Trophoblast cell (in vitro differentiated cells and primary cell): ENCODE data around the gene IL1RL2.

Source experiments
- DNase-seq, 2 donors: peaks; one replicate each; pipeline ENCODE4 v3.0.0-alpha.2; 2016
- H2AFZ ChIP-seq: 2 replicates; pipeline ENCODE4 v1.6.1; 2013; ENCODE audit warnings: low read length, moderate library complexity, mild to moderate bottlenecking; ENCODE audit not compliant: insufficient read depth, poor library complexity
- H2AK5ac ChIP-seq: 2 replicates; pipeline ENCODE4 v1.6.1; 2013; ENCODE audit warnings: mild to moderate bottlenecking, low read length
- H2BK120ac ChIP-seq: 2 replicates; pipeline ENCODE4 v1.6.1; 2013; ENCODE audit warnings: low read length, mild to moderate bottlenecking, moderate library complexity; ENCODE audit not compliant: insufficient read depth, poor library complexity
- H2BK12ac ChIP-seq: 2 replicates; pipeline ENCODE4 v1.6.1; 2013; ENCODE audit warnings: mild to moderate bottlenecking, low read length, moderate library complexity
- H2BK5ac ChIP-seq: 2 replicates; pipeline ENCODE4 v1.6.1; 2013; ENCODE audit warnings: low read length, low read depth, moderate library complexity, mild to moderate bottlenecking; ENCODE audit not compliant: poor library complexity
- H3K14ac ChIP-seq: 2 replicates; pipeline ENCODE4 v1.6.1; 2013; ENCODE audit warnings: mild to moderate bottlenecking, low read length
- H3K18ac ChIP-seq: 2 replicates; pipeline ENCODE4 v1.6.1; 2013; ENCODE audit warnings: mild to moderate bottlenecking, low read length
- H3K23ac ChIP-seq: 2 replicates; pipeline ENCODE4 v1.6.1; 2013; ENCODE audit warnings: low read length
- H3K27ac ChIP-seq: 2 replicates; pipeline ENCODE4 v1.5.1; 2013; ENCODE audit warnings: low read depth, mild to moderate bottlenecking, inconsistent platforms, low read length, moderate library complexity
- H3K27me3 ChIP-seq: 2 replicates; pipeline ENCODE4 v1.6.1; 2013; ENCODE audit warnings: inconsistent platforms, mild to moderate bottlenecking, low read length, moderate library complexity; ENCODE audit not compliant: insufficient read depth
- H3K36me3 ChIP-seq, 2 experiments: 1 replicate in 1 of 2; 2 replicates in 1 of 2; pipeline ENCODE4 v1.6.1; 2013; ENCODE audit warnings: low read length in 2 of 2, mild to moderate bottlenecking in 2 of 2, moderate library complexity in 1 of 2; ENCODE audit not compliant: insufficient read depth in 2 of 2, control insufficient read depth in 1 of 2
- H3K4ac ChIP-seq: 2 replicates; pipeline ENCODE4 v1.6.1; 2013; ENCODE audit warnings: low read depth, mild to moderate bottlenecking, low read length, moderate library complexity
- H3K4me1 ChIP-seq, 2 experiments: 1 replicate in 1 of 2; 2 replicates in 1 of 2; pipeline ENCODE4 v1.6.1; 2013; ENCODE audit warnings: low read length in 2 of 2, mild to moderate bottlenecking in 2 of 2, moderate library complexity in 1 of 2; ENCODE audit not compliant: insufficient read depth in 2 of 2, control insufficient read depth in 1 of 2
- H3K4me2 ChIP-seq: 2 replicates; pipeline ENCODE4 v1.6.1; 2013; ENCODE audit warnings: inconsistent platforms, mild to moderate bottlenecking, low read length, moderate library complexity
- H3K4me3 ChIP-seq: 2 replicates; pipeline ENCODE4 v1.5.1; 2013; ENCODE audit warnings: mild to moderate bottlenecking, low read depth, low read length, inconsistent platforms
- H3K79me1 ChIP-seq: one replicate; pipeline ENCODE4 v1.6.1; 2013; ENCODE audit warnings: low read length
- H3K79me2 ChIP-seq: 2 replicates; pipeline ENCODE4 v1.6.1; 2013; ENCODE audit warnings: low read length, mild to moderate bottlenecking; ENCODE audit not compliant: control insufficient read depth, insufficient read depth, poor library complexity
- H3K9ac ChIP-seq: 2 replicates; pipeline ENCODE4 v1.6.1; 2013; ENCODE audit warnings: mild to moderate bottlenecking, low read length
- H3K9me3 ChIP-seq: 2 replicates; pipeline ENCODE4 v1.6.1; 2013; ENCODE audit warnings: low read depth, mild to moderate bottlenecking, control low read depth, inconsistent platforms, low read length; ENCODE audit not compliant: insufficient read depth
- H4K12ac ChIP-seq: 2 replicates; pipeline ENCODE4 v1.6.1; 2013; ENCODE audit warnings: low read depth, mild to moderate bottlenecking, low read length, moderate library complexity
- H4K8ac ChIP-seq: 2 replicates; pipeline ENCODE4 v1.6.1; 2013; ENCODE audit warnings: low read depth, mild to moderate bottlenecking, low read length, moderate library complexity
- H4K91ac ChIP-seq: one replicate; pipeline ENCODE4 v1.6.1; 2013; ENCODE audit warnings: low read depth, mild to moderate bottlenecking, low read length, moderate library complexity
- WGBS: extraction: QIAGEN DNeasy Blood & Tissue Kit; methylation state at CpG from one replicate; pipeline ENCODE4 v1.1.7; 2013; ENCODE audit warnings: missing lambda C conversion rate; ENCODE audit not compliant: insufficient read length, insufficient coverage; ENCODE audit errors: extremely low coverage; 5-methylcytosine and 5-hydroxymethylcytosine counted together

IL1RL2 gene

DNA sequence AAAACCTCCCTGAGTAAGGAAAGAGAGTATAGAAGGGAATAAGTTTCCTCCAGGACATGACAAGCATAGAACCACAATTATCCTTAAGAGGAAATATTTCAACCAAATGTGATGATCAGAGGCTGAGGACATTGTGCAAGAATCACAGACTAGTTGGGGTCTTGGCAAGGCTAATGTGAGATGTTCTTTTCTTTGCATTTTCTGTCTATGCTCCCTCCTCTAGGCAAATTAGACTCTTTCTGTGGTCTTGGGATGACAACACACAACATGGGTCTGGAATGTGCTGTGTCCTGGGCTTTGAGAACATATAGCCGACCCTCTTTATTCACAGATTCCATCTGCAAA, 92.5 kb downstream of the IL1RL2 start:
- DNase-seq = no peak
- Histone ChIP-seq H3K9me3 (no peaks in the 10 kb centered on the region), H3K4me3 (no peak overlapping the region), H3K79me1 (no peaks in the 10 kb centered on the region), H3K23ac (no peak overlapping the region), H4K91ac (no peak overlapping the region), H3K27ac (no peak overlapping the region), H3K4me1 (peaks cover 0 to 2% of the 10 kb centered on the region in 2 experiments), H4K8ac (no peak overlapping the region), H3K14ac (no peak overlapping the region), H4K12ac (no peak overlapping the region), H2BK5ac (no peak overlapping the region), H2BK120ac (no peak overlapping the region), H3K27me3 (no peaks in the 10 kb centered on the region), H3K79me2 (no peaks in the 10 kb centered on the region), H3K9ac (no peak overlapping the region), H2AFZ (no peak overlapping the region), H3K4me2 (no peak overlapping the region), H3K18ac (no peak overlapping the region), H3K36me3 (no peaks in the 10 kb centered on the region), H2AK5ac (no peak overlapping the region), H2BK12ac (no peak overlapping the region), H3K4ac (no peak overlapping the region)
- no CpG with 5 or more reads among the region's 1 CpG for WGBS

DNA sequence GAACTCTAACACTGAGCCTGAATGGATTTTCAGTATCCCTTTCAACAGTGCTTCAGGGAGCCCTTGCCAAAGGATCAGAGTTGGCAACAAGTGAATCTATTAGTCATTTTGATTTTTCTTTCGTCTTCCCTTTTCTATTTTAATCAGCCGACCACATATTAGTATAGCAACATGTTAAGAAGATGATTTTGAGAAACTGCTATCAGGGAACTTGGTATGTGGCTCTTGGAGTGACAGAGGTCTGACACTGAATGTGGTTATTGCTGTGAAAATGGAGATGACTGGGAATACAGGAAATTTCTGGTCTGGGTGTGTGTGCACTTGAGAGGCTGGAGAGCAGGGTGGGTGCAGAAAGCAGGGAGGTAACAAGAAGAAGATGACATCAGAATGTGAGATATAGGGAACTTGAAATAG, 95.9 kb downstream of the IL1RL2 start:
- H4K12ac ChIP-seq = no peak overlapping the region
- no peak overlapping the region for H3K4me3 ChIP-seq
- H3K27ac ChIP-seq = no peak overlapping the region
- no peaks in the 10 kb centered on the region for H3K9me3 ChIP-seq
- H3K18ac ChIP-seq = no peak overlapping the region
- no CpG with 5 or more reads among the region's 2 CpGs for WGBS
- H3K9ac ChIP-seq = no peak overlapping the region
- no peak overlapping the region for H2AK5ac ChIP-seq
- H4K91ac ChIP-seq = no peak overlapping the region
- peaks cover 0 to 3% of the 10 kb centered on the region in 2 experiments for H3K4me1 ChIP-seq
- H3K27me3 ChIP-seq = no peaks in the 10 kb centered on the region
- H3K36me3 ChIP-seq = no peaks in the 10 kb centered on the region
- DNase-seq = no peak
- H3K79me2 ChIP-seq = no peaks in the 10 kb centered on the region
- no peak overlapping the region for H2BK120ac ChIP-seq
- no peak overlapping the region for H3K23ac ChIP-seq
- H2BK12ac ChIP-seq = no peak overlapping the region
- no peak overlapping the region for H3K4me2 ChIP-seq
- no peak overlapping the region for H3K14ac ChIP-seq
- H2AFZ ChIP-seq = no peak overlapping the region
- H3K4ac ChIP-seq = no peak overlapping the region
- no peaks in the 10 kb centered on the region for H3K79me1 ChIP-seq
- H4K8ac ChIP-seq = no peak overlapping the region
- H2BK5ac ChIP-seq = no peak overlapping the region

DNA sequence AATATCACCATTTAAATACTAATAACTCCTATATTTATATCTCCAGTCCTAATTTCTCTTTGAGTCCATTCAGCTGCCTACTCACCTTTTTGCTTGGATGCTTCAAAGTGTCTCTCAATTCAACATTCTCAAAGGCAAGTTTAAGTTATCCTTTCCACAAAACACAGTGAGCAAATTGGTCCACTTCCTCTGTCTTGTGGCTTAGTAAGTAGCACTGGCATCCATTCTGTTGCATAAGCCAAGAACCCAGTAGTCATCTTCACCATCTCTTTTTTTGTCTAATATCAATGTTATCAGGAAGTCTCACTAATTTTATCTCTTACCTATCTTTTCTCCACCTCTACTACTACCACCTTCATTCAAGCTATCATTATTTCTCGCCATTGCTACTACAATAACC, 97.2 kb downstream of the IL1RL2 start:
- Histone ChIP-seq H3K79me2 (no peaks in the 10 kb centered on the region), H3K27ac (no peak overlapping the region), H3K14ac (no peak overlapping the region), H2AK5ac (no peak overlapping the region), H4K91ac (no peak overlapping the region), H3K18ac (no peak overlapping the region), H3K23ac (no peak overlapping the region), H3K4ac (no peak overlapping the region), H2BK5ac (no peak overlapping the region), H3K79me1 (no peaks in the 10 kb centered on the region), H3K27me3 (no peaks in the 10 kb centered on the region), H3K4me1 (peaks cover 0 to 2% of the 10 kb centered on the region in 2 experiments), H2AFZ (no peak overlapping the region), H2BK12ac (no peak overlapping the region), H3K4me3 (no peak overlapping the region), H4K12ac (no peak overlapping the region), H3K36me3 (no peaks in the 10 kb centered on the region), H4K8ac (no peak overlapping the region), H3K9me3 (no peaks in the 10 kb centered on the region), H2BK120ac (no peak overlapping the region), H3K4me2 (no peak overlapping the region), H3K9ac (no peak overlapping the region)
- DNase-seq = no peak
- 86% methylated on average over 1 of the region's 1 CpG for WGBS

DNA sequence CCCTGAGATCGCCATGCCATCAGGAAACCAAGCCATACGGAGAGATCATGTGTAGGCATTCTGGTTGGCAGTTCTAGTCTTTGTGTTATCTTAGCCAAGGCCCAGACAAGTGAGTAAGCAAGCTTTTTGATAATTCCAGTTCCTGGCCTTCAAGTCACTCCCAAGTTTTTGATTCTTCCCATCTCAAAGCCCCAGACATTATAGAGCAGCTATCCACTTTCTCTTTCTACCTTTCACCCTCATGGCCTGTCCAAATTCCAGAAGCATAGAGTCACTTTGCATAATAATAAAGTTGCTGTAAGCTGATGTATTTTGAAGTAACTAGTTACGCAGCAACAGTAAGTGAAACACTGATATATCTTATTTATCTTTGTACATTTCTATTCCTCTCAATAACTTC, 97.8 kb downstream of the IL1RL2 start:
- no peak overlapping the region for H4K91ac ChIP-seq
- no peak overlapping the region for H4K8ac ChIP-seq
- H3K18ac ChIP-seq = no peak overlapping the region
- H3K36me3 ChIP-seq = no peaks in the 10 kb centered on the region
- H3K4me1 ChIP-seq = peaks cover 0 to 2% of the 10 kb centered on the region in 2 experiments
- H3K4me3 ChIP-seq = no peak overlapping the region
- H2AFZ ChIP-seq = no peak overlapping the region
- peak in 1 of 2 donors; percentile 60 for DNase-seq
- no peak overlapping the region for H3K27ac ChIP-seq
- H3K79me1 ChIP-seq = no peaks in the 10 kb centered on the region
- H2AK5ac ChIP-seq = no peak overlapping the region
- H3K4ac ChIP-seq = no peak overlapping the region
- no CpG with 5 or more reads among the region's 3 CpGs for WGBS
- H2BK120ac ChIP-seq = no peak overlapping the region
- no peak overlapping the region for H4K12ac ChIP-seq
- no peak overlapping the region for H3K4me2 ChIP-seq
- H3K9ac ChIP-seq = peak overlapping the region; percentile 30
- H2BK5ac ChIP-seq = no peak overlapping the region
- H3K14ac ChIP-seq = no peak overlapping the region
- H3K27me3 ChIP-seq = no peaks in the 10 kb centered on the region
- H3K23ac ChIP-seq = no peak overlapping the region
- no peaks in the 10 kb centered on the region for H3K79me2 ChIP-seq
- H3K9me3 ChIP-seq = no peaks in the 10 kb centered on the region
- H2BK12ac ChIP-seq = no peak overlapping the region
